ENCODE data around the gene MRPS22. TPM values are rescaled to one million over a fixed set of nuclear protein-coding genes. Genes with fewer than 3 reads are reported as not detected.
A peak's percentile ranks its signal among the peaks of the same experiment; 100 is the strongest.
"Not testable (repeated sequence)": the region's sequence is repeated elsewhere in the genome, so short reads cannot be mapped to it uniquely, and the experiment has no call there.

Gene MRPS22
- total RNA-seq, 2 donors from 2014 or later, result 34.1 to 37.8 TPM

GRCh38 chr3:139378587-139379241 is 34.9 kb downstream of the MRPS22 start:
- TF ChIP-seq CTCF (IDR thresholded peaks at IDR 0.05), result no peak
- TF ChIP-seq POLR2A (IDR thresholded peaks at IDR 0.05), result no peak
- no peak for TF ChIP-seq POLR2AphosphoS5 (IDR thresholded peaks at IDR 0.05)
- H3K36me3 ChIP-seq, result peaks cover 4 to 5% of the 10 kb centered on the region in 2 donors
- H3K4me1 ChIP-seq (replicated peaks), result no peaks in the 10 kb centered on the region
- no peak for DNase-seq (ENCODE audit: low spot score)
- H3K27ac ChIP-seq, result no peak overlapping the region
- no peak overlapping the region for H3K4me3 ChIP-seq
- no peaks in the 10 kb centered on the region for H3K9me3 ChIP-seq
- H3K27me3 ChIP-seq (replicated peaks; ENCODE audit: insufficient read depth), result no peaks in the 10 kb centered on the region
- 88% methylated on average over 3 of the region's 3 CpGs for WGBS
- intact Hi-C loops (cut with DNase I), result no loop called here

- Histone ChIP-seq H3K4me1 (replicated peaks) (no peaks in the 10 kb centered on the region), H3K36me3 (no peaks in the 10 kb centered on the region), H3K27ac (no peak overlapping the region), H3K9me3 (no peaks in the 10 kb centered on the region), H3K27me3 (replicated peaks; ENCODE audit: insufficient read depth) (no peaks in the 10 kb centered on the region), H3K4me3 (no peak overlapping the region)
- DNase-seq (ENCODE audit: low spot score), result no peak
- intact Hi-C loops (cut with DNase I), result no loop called here
- 92% methylated on average over 4 of the region's 4 CpGs for WGBS
- TF ChIP-seq POLR2AphosphoS5 (IDR thresholded peaks at IDR 0.05) (no peak), CTCF (IDR thresholded peaks at IDR 0.05) (no peak), POLR2A (IDR thresholded peaks at IDR 0.05) (no peak)
These were observed 36.8 kb downstream of the MRPS22 start for GRCh38 chr3:139380575-139380974.

GRCh38 chr3:139382291-139382690 is 38.5 kb downstream of the MRPS22 start:
- H3K27ac ChIP-seq; H3K27me3 ChIP-seq (replicated peaks; ENCODE audit: insufficient read depth); DNase-seq (ENCODE audit: low spot score); H3K9me3 ChIP-seq; H3K4me1 ChIP-seq (replicated peaks); intact Hi-C loops (cut with DNase I); H3K36me3 ChIP-seq; H3K4me3 ChIP-seq: not testable (repeated sequence)
- 56% methylated on average over 2 of the region's 2 CpGs for WGBS

GRCh38 chr3:139388077-139388476 is 44.3 kb downstream of the MRPS22 start:
- Histone ChIP-seq H3K9me3 (no peaks in the 10 kb centered on the region), H3K4me3 (peak overlapping the region; percentile 88 to 98), H3K27ac (no peak overlapping the region), H3K36me3 (no peaks in the 10 kb centered on the region), H3K4me1 (replicated peaks) (no peaks in the 10 kb centered on the region), H3K27me3 (replicated peaks; ENCODE audit: insufficient read depth) (no peaks in the 10 kb centered on the region)
- TF ChIP-seq POLR2A (IDR thresholded peaks at IDR 0.05), result no peak
- TF ChIP-seq POLR2AphosphoS5 (IDR thresholded peaks at IDR 0.05), result no peak
- no peak for TF ChIP-seq CTCF (IDR thresholded peaks at IDR 0.05)
- DNase-seq (ENCODE audit: low spot score), result no peak
- intact Hi-C loops (cut with DNase I), result no loop called here
- 83% methylated on average over 10 of the region's 10 CpGs for WGBS

GRCh38 chr3:139388821-139389551 is 45.2 kb downstream of the MRPS22 start:
- peak overlapping the region; percentile 95 to 97 for H3K27ac ChIP-seq
- H3K4me3 ChIP-seq, result peak overlapping the region; percentile 88 to 98
- no peaks in the 10 kb centered on the region for H3K36me3 ChIP-seq
- no peak for DNase-seq (ENCODE audit: low spot score)
- no peaks in the 10 kb centered on the region for H3K27me3 ChIP-seq (replicated peaks; ENCODE audit: insufficient read depth)
- TF ChIP-seq CTCF (IDR thresholded peaks at IDR 0.05) (no peak), POLR2A (IDR thresholded peaks at IDR 0.05) (no peak), POLR2AphosphoS5 (IDR thresholded peaks at IDR 0.05) (no peak)
- H3K4me1 ChIP-seq (replicated peaks), result no peaks in the 10 kb centered on the region
- WGBS, result 3% methylated on average over 23 of the region's 25 CpGs
- intact Hi-C loops (cut with DNase I), result no loop called here
- no peaks in the 10 kb centered on the region for H3K9me3 ChIP-seq

Measured in prostate gland (tissue), 2 donors.